ENCODE results near the gene LPP. TPM values are rescaled to one million over a fixed set of nuclear protein-coding genes. Genes with fewer than 3 reads are reported as not detected.

The LPP gene
- total RNA-seq, 4 donors from 2014 or later, result 56.0 to 65.7 (median 58.1) TPM

- intact Hi-C loops (cut with DNase I; ENCODE audit: low total_unique reads) (no loop called here), in situ Hi-C loops (cut with MboI; ENCODE audit: low sequenced_read_pairs in 4 of 4) (no loop called here)
- no peak for TF ChIP-seq CTCF (IDR thresholded peaks at IDR 0.05 in 4 of 5, conservative IDR thresholded peaks at IDR 0.05 in 1 of 5)
- Histone ChIP-seq H3K27me3 (no peaks in the 10 kb centered on the region), H3K4me1 (peaks cover 36 to 38% of the 10 kb centered on the region in 2 donors), H3K9me3 (no peaks in the 10 kb centered on the region), H3K4me3 (no peak overlapping the region), H3K36me3 (no peaks in the 10 kb centered on the region), H3K27ac (peak overlapping the region; percentile 69 to 83 (median 78))
- no peak for ATAC-seq
- DNase-seq, result no peak
Observed at GRCh38 chr3:188180114-188180513, 26.2 kb downstream of the LPP start.

GRCh38 chr3:188183452-188183851 lies 29.5 kb downstream of the LPP start:
- no peaks in the 10 kb centered on the region for H3K9me3 ChIP-seq
- no peak for DNase-seq
- in situ Hi-C loops (cut with MboI; ENCODE audit: low sequenced_read_pairs in 4 of 4), result no loop called here
- no peaks in the 10 kb centered on the region for H3K27me3 ChIP-seq
- no peak overlapping the region for H3K4me3 ChIP-seq
- ATAC-seq, result no peak
- TF ChIP-seq CTCF (IDR thresholded peaks at IDR 0.05 in 4 of 5, conservative IDR thresholded peaks at IDR 0.05 in 1 of 5) (no peak), POLR2A (IDR thresholded peaks at IDR 0.05) (no peak)
- H3K4me1 ChIP-seq, result peaks cover 60 to 67% of the 10 kb centered on the region in 2 donors
- intact Hi-C loops (cut with DNase I; ENCODE audit: low total_unique reads), result no loop called here
- peak overlapping the region; percentile 89 to 95 (median 92) for H3K27ac ChIP-seq
- no peaks in the 10 kb centered on the region for H3K36me3 ChIP-seq

- in situ Hi-C loops (cut with MboI; ENCODE audit: low sequenced_read_pairs in 4 of 4) (no loop called here), intact Hi-C loops (cut with DNase I; ENCODE audit: low total_unique reads) (no loop called here)
- peak overlapping the region; percentile 89 to 95 (median 92) for H3K27ac ChIP-seq
- no peaks in the 10 kb centered on the region for H3K9me3 ChIP-seq
- ATAC-seq, result no peak
- H3K4me1 ChIP-seq, result peaks cover 57 to 66% of the 10 kb centered on the region in 2 donors
- no peak overlapping the region for H3K4me3 ChIP-seq
- TF ChIP-seq CTCF (IDR thresholded peaks at IDR 0.05 in 4 of 5, conservative IDR thresholded peaks at IDR 0.05 in 1 of 5) (no peak), POLR2A (IDR thresholded peaks at IDR 0.05) (no peak)
- no peaks in the 10 kb centered on the region for H3K36me3 ChIP-seq
- H3K27me3 ChIP-seq, result no peaks in the 10 kb centered on the region
- DNase-seq, result no peak
Observed at GRCh38 chr3:188184160-188184559, 30.2 kb downstream of the LPP start.

GRCh38 chr3:188184649-188185048 lies 30.7 kb downstream of the LPP start:
- in situ Hi-C loops (cut with MboI; ENCODE audit: low sequenced_read_pairs in 4 of 4) (no loop called here), intact Hi-C loops (cut with DNase I; ENCODE audit: low total_unique reads) (no loop called here)
- TF ChIP-seq POLR2A (IDR thresholded peaks at IDR 0.05), result no peak
- TF ChIP-seq CTCF (IDR thresholded peaks at IDR 0.05 in 4 of 5, conservative IDR thresholded peaks at IDR 0.05 in 1 of 5), result no peak
- Histone ChIP-seq H3K27me3 (no peaks in the 10 kb centered on the region), H3K4me1 (peaks cover 56 to 66% of the 10 kb centered on the region in 2 donors), H3K27ac (peak overlapping the region; percentile 89 to 95 (median 92)), H3K4me3 (no peak overlapping the region), H3K9me3 (no peaks in the 10 kb centered on the region), H3K36me3 (no peaks in the 10 kb centered on the region)
- DNase-seq (no peak), ATAC-seq (no peak)

- ATAC-seq, result peak; percentile 90 to 93
- Histone ChIP-seq H3K36me3 (no peaks in the 10 kb centered on the region), H3K4me3 (peak overlapping the region in 2 of 4 donors; percentile 24 to 39), H3K27me3 (no peaks in the 10 kb centered on the region), H3K4me1 (peaks cover 55 to 68% of the 10 kb centered on the region in 2 donors), H3K9me3 (no peaks in the 10 kb centered on the region), H3K27ac (peak overlapping the region; percentile 89 to 95 (median 92))
- peak; percentile 74 to 90 for DNase-seq
- intact Hi-C loops (cut with DNase I; ENCODE audit: low total_unique reads), result no loop called here
- TF ChIP-seq POLR2A (IDR thresholded peaks at IDR 0.05) (peak in 1 of 2 donors; percentile 57), CTCF (IDR thresholded peaks at IDR 0.05 in 4 of 5, conservative IDR thresholded peaks at IDR 0.05 in 1 of 5) (no peak)
- in situ Hi-C loops (cut with MboI; ENCODE audit: low sequenced_read_pairs in 4 of 4), result no loop called here
Observed at GRCh38 chr3:188185717-188186251, 31.8 kb downstream of the LPP start.

Data from gastrocnemius medialis (tissue), 4 donors.